Large intestine (tissue), 3 donors: ENCODE data around the gene CFAP46. TPM values are rescaled to one million over a fixed set of nuclear protein-coding genes. Genes with fewer than 3 reads are reported as not detected.
"Not testable (repeated sequence)": the region's sequence is repeated elsewhere in the genome, so short reads cannot be mapped to it uniquely, and the experiment has no call there.

Experiments
- DNase-seq, 2 donors: peaks; one replicate each; pipeline versions ENCODE4 v3.0.0 to v3.0.0-alpha.2; 2013
- H3K27ac ChIP-seq: one replicate; pipeline ENCODE4 v1.5.1; 2013; ENCODE audit warnings: low read length
- H3K27me3 ChIP-seq: 2 replicates; pipeline ENCODE4 v1.6.1; 2013; ENCODE audit warnings: low read length; ENCODE audit not compliant: control insufficient read depth, insufficient read depth
- H3K36me3 ChIP-seq: 2 replicates; pipeline ENCODE4 v1.6.1; 2013; ENCODE audit warnings: low read length; ENCODE audit not compliant: control insufficient read depth, insufficient read depth
- H3K4me1 ChIP-seq: one replicate; pipeline ENCODE4 v1.6.1; 2013; ENCODE audit warnings: low read length; ENCODE audit not compliant: control insufficient read depth, insufficient read depth
- H3K4me3 ChIP-seq: one replicate; pipeline ENCODE4 v1.5.1; 2013; ENCODE audit warnings: low read length
- H3K9me3 ChIP-seq: one replicate; pipeline ENCODE4 v1.6.1; 2013; ENCODE audit warnings: mild to moderate bottlenecking, low read depth, low read length, moderate library complexity; ENCODE audit not compliant: control insufficient read depth
- WGBS: methylation state at CpG from one replicate; pipeline ENCODE4 v1.1.5; 2013; ENCODE audit warnings: low lambda C conversion rate; ENCODE audit not compliant: insufficient coverage; 5-methylcytosine and 5-hydroxymethylcytosine counted together
- polyA plus RNA-seq: library from polyadenylated mRNA; unstranded; fragments of 120-200 nt; gene quantifications from one replicate; pipeline ENCODE4 v1.2.1, GENCODE V29; 2013

CFAP46 gene
- polyA plus RNA-seq, 1 donor: 0.75 TPM

DNA sequence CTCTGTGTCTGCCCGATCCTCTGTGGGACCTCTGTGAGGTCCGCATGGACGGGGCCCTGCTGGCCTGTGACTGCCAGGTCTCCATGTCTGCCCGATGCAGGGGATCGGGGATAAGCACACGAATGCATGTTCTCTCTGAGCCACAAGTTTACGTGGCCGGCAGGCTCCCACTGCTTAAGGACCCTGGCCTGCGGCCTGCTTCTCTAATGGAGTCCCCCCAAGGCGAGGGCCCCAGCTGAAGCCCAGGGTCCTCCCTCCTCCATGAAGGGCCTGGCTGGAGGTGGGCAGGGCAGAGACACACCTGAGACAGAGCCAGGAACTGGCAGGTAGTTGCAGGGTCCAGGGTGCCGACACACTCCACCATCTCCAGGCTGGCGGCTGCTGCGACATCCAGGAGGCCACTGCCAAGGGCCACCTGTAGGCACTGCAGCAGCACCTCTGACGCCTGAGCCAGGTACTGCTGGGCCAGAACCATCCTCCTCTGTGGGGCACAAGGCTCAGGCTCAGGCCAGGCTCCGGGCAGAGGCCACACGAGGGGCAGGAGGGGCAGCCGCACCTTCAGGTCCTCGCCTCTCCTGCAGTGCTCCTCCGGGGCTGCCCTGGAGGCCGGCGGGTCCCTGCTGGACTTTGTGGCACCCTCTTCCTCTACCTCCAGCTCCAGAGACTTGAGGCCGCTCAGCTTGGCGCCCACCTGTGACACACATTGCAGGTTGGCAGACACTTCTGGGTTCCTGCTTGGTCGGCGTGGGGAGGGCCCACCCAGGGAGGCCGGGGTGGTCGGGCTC lies 95.5 kb downstream of the CFAP46 start:
- Histone ChIP-seq H3K4me3 (no peak overlapping the region), H3K27me3 (peaks cover 5% of the 10 kb centered on the region), H3K4me1 (no peaks in the 10 kb centered on the region), H3K27ac (no peak overlapping the region), H3K36me3 (no peaks in the 10 kb centered on the region), H3K9me3 (peaks cover 14% of the 10 kb centered on the region)
- no peak for DNase-seq
- WGBS: no CpG with 5 or more reads among the region's 27 CpGs

DNA sequence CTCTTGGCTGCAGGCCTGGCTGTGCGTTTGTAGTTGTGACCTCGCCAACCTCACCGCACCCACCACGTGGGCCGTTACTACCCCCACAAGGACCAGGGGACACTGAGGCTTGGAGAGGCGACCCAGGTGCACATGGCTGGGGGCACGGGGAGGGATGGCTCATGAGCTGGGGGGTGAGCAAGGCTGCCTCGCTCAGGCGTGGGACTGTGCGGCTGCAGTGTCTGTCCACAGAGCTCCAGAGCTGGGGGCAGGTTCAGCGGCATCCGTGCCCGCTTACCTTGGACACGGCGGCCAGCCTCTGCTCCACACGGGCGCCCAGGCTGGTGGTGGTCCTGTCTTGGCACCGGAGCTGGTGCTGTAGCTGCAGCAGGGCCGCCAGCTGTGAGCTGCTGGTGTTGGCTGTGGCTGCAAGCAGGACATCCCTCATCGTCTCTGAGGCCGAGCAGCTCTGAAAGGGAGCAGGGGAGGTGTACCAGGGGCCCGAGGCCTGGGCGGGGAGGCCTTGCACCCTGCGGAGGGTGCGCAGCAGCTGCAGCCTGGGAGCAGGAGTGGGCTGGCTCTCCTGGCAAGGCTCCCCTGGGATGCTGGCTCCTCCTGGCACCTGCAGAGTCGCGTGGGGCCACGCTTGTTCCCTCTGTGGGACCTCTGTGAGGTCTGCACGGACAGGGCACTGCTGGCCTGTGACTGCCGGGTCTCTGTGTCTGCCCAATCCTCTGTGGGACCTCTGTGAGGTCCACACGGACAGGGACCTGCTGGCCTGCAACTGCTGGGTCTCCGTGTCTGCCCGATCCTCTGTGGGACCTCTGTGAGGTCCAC lies 96.4 kb downstream of the CFAP46 start:
- H3K4me3 ChIP-seq: no peak overlapping the region
- H3K36me3 ChIP-seq: no peaks in the 10 kb centered on the region
- H3K4me1 ChIP-seq: no peaks in the 10 kb centered on the region
- DNase-seq: no peak
- no CpG with 5 or more reads among the region's 33 CpGs for WGBS
- no peak overlapping the region for H3K27ac ChIP-seq
- H3K27me3 ChIP-seq: peaks cover 5% of the 10 kb centered on the region
- H3K9me3 ChIP-seq: peaks cover 18% of the 10 kb centered on the region

DNA sequence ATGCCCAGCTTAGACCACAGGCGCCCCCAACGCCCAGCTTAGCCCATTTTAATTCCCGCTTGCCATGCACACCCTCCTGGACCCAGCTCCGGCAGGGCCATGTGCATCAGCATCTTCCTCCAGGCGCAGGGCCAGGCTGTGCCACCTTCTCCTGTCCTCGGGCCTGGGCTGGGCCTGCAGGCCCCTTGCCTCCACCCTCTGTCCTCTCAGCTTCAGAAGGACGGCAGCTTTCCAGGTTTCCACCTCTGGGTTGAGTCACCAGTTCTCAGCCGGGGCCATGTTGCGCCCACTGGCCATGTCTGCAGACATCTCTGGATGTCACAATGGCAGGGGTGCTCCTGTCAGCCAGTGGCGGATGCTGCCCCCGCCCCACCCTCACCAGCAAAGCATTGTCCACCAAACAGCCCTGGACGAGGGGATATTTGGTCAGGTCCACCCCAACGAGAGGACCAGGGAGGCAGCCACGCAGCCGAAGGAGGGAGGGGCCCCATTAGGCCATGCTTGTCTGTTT lies 97.3 kb downstream of the CFAP46 start:
- peaks cover 16% of the 10 kb centered on the region for H3K9me3 ChIP-seq
- WGBS: no CpG with 5 or more reads among the region's 15 CpGs
- no peak for DNase-seq
- no peaks in the 10 kb centered on the region for H3K4me1 ChIP-seq
- H3K27me3 ChIP-seq: peaks cover 5% of the 10 kb centered on the region
- no peak overlapping the region for H3K4me3 ChIP-seq
- no peak overlapping the region for H3K27ac ChIP-seq
- H3K36me3 ChIP-seq: no peaks in the 10 kb centered on the region

DNA sequence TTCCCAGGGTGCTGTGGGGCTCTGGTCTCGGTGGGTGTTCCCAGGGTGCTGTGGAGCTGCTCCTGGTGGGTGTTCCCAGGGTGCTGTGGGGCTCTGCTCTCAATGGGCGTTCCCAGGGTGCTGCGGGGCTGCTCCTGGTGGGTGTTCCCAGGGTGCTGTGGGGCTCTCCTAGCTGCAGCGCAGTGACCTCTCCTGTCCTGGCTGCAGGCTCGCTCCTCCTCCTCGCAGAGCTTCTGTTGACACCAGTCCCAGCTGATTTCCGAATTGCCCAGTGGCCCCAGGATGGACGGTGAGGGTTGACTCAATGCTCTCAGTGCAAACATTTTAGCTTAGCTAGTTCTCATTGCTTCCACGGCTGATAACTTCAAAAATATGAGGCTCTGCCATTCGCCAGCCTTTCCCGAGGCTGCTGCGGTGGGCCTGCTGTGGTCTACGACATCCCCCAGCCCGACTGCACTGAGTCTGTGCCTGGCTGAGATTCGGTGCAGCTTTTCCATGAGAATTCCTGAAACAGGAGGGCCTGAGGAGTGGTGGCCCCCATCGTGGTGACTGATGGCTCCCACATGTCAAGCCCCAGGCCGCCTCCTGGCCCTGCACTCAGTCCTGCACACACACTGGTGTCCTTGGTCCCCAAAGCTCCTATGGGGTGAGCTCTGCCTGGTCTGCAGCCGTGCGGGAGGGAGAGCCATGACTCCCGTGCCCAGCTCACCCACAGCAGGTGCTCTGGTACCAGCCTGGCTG lies 98.1 kb downstream of the CFAP46 start:
- DNase-seq: no peak
- Histone ChIP-seq H3K4me3 (no peak overlapping the region), H3K27ac (no peak overlapping the region), H3K36me3 (no peaks in the 10 kb centered on the region), H3K27me3 (peaks cover 5% of the 10 kb centered on the region), H3K9me3 (peaks cover 13% of the 10 kb centered on the region), H3K4me1 (no peaks in the 10 kb centered on the region)
- no CpG with 5 or more reads among the region's 20 CpGs for WGBS

DNA sequence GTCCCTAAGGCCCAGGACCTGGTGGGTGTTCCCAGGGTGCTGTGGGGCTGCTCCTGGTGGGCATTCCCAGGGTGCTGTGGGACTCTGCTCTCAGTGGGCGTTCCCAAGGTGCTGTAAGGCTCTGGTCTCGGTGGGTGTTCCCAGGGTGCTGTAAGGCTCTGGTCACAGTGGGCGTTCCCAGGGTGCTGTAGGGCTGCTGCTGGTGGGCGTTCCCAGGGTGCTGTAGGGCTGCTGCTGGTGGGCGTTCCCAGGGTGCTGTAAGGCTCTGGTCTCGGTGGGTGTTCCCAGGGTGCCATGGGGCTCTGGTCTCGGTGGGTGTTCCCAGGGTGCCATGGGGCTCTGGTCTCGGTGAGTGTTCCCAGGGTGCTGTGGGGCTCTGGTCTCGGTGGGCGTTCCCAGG lies 99.1 kb downstream of the CFAP46 start:
- DNase-seq, H3K27me3 ChIP-seq, H3K4me3 ChIP-seq, H3K36me3 ChIP-seq, H3K27ac ChIP-seq, H3K4me1 ChIP-seq: not testable (repeated sequence)
- H3K9me3 ChIP-seq: peaks cover 13% of the 10 kb centered on the region
- WGBS: no CpG with 5 or more reads among the region's 10 CpGs

DNA sequence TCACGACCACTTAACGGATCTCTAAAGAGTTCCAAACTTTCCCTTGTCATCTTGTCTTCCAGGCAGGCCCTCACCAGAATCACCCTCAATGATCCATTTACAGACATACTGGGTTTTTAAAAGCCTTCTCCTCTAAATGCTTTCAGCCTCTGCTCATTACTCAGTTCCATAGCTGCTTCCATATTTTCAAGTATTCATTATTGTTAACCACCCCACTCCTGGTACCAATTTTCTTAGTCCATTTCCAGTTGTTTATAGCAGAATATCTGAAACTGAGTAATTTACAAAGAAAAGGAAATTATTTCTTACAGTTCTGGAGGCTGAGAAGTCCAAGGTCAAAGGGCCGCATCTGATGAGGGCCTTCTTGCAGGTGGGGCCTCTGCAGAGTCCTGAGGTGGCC lies 100.0 kb downstream of the CFAP46 start:
- WGBS: no CpG with 5 or more reads among the region's 3 CpGs
- DNase-seq: no peak
- Histone ChIP-seq H3K36me3 (no peaks in the 10 kb centered on the region), H3K9me3 (peaks cover 13% of the 10 kb centered on the region), H3K27me3 (no peaks in the 10 kb centered on the region), H3K4me1 (no peaks in the 10 kb centered on the region), H3K27ac (no peak overlapping the region), H3K4me3 (no peak overlapping the region)

DNA sequence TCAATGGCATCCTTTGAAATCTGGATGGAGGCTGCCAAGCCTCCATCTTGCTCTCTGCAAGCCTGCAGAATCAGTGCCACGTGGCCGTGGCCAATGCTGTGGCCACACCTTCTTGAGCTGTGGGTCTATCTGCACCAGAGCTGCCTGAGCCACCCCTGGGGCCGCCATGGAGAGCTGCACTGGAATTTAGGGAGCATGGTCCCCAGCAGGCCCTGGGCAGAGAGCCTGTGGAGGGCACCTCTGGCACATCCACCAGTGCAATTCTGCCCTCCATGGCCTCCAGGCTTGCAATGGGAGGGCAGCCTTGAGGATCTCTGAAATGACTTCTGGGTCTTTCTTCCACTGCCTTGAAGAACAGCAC lies 100.8 kb downstream of the CFAP46 start:
- Histone ChIP-seq H3K27ac (no peak overlapping the region), H3K4me1 (no peaks in the 10 kb centered on the region), H3K27me3 (no peaks in the 10 kb centered on the region), H3K9me3 (peaks cover 13% of the 10 kb centered on the region), H3K36me3 (no peaks in the 10 kb centered on the region), H3K4me3 (no peak overlapping the region)
- DNase-seq: no peak
- no CpG with 5 or more reads among the region's 3 CpGs for WGBS

DNA sequence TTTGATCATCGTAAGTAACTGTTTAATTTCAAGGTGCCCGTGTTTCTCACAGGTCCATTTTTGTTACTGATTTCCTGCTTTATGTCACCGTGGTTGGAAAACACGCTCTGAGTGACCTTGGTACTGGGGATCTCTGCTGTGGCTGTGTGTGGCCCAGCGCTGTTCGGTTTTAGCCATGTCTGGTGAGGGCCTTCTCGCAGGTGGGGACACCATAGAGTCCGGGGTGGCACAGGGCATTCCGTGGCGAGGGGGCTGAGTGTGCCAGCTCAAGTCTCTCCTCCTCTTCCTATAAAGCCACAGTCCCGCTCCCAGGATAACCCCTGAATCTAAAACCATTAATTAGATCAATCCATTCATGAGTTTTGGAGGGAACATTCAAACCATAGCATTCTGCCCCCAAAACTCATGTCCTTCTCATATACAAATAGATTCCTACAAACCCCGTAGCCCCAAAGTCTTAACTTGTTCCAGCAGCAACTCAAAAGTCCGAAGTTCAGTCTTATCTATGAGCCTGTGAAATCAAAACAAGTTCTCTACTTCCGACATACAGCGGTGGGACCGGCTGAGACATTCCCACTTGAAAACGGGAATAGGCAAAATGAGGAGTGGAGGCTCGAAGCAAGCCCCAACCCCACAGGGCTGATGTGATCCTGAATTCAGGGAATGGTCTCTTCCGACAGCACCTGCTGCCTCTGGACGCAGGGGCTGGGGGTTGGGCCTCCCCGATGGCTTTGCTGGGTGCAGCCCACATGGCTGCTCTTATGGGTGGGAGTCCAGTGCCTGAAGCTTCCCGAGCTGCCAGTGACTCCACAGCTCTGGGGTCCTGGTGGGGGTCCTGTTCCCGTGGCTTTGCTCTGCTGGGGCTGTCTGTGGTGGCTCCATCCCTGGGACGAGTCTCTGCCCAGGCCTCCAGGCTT lies 101.4 kb downstream of the CFAP46 start:
- no peak for DNase-seq
- no CpG with 5 or more reads among the region's 24 CpGs for WGBS

DNA sequence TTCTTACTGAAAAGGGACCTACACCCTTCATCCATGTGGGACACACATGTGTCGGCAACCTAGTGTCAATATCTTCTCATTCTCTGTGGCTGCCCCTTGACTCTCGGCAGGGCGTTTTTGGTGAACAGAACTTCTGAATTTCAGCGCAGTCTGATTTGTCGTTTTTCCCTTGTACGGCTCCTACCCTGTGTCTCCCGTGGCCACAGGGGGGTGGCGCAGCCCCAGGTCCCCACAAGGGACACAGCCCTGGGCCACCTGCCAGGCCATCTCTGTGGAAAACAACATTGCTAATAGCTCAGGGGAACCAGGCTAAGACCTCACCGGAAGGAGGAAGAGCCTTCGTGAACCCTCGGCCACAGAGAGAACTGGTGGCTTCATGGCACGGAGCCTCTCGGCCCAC lies 103.3 kb downstream of the CFAP46 start:
- Histone ChIP-seq H3K36me3 (no peaks in the 10 kb centered on the region), H3K4me3 (no peak overlapping the region), H3K27ac (no peak overlapping the region), H3K9me3 (peaks cover 13% of the 10 kb centered on the region), H3K27me3 (no peaks in the 10 kb centered on the region), H3K4me1 (no peaks in the 10 kb centered on the region)
- DNase-seq: no peak
- WGBS: no CpG with 5 or more reads among the region's 13 CpGs

More for the DNA sequence above, 101.4 kb downstream of the CFAP46 start:
- Histone ChIP-seq H3K4me1 (no peaks in the 10 kb centered on the region), H3K9me3 (peaks cover 13% of the 10 kb centered on the region), H3K36me3 (no peaks in the 10 kb centered on the region), H3K4me3 (no peak overlapping the region), H3K27ac (no peak overlapping the region), H3K27me3 (no peaks in the 10 kb centered on the region)
